GM19023 (cell line): ENCODE data around the gene ARHGAP26.
"Not testable (repeated sequence)": the region's sequence is repeated elsewhere in the genome, so short reads cannot be mapped to it uniquely, and the experiment has no call there.

ENCODE experiments used
- ATAC-seq: cut with Tn5 transposase; IDR thresholded peaks from one replicate; pipeline ENCODE4 v1.9.1; 2021; ENCODE audit warnings: mild to moderate bottlenecking, moderate library complexity; ENCODE audit not compliant: unreplicated experiment

Gene ARHGAP26

DNA sequence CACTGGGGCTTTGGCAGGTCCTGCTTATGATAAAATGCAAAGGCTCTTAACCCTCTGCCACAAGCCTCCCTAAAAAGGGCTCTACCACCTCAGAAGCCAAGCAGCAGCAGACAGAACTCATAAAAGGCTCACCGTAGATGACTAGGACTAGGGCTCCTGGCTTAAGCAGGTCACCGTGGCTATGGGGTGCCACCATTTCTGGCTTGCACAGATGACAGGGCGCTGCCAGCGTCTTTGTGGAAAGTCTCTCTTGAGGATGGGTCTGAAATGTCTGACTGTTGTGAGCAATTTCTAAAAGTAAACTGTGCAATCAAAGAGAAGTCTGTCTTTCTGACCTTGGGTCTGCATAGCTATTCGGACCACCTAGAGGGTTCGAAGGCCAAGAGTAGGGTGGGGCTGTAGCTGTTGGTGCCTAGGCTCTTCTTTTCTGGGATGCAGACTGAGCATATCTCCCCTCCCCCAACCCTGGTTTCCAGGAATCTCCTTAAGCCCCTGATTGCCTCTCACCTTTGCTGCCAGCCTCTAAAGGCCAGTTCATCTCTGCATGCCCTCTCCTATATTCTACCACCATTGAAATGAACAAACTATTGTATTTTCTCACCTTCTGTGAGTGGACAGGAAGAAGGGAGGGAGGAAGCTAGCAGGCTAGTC, 307.4 kb downstream of the ARHGAP26 start:
- no peak for ATAC-seq

GRCh38 chr5:143078313-143078712, 308.1 kb downstream of the ARHGAP26 start:
- no peak for ATAC-seq

DNA sequence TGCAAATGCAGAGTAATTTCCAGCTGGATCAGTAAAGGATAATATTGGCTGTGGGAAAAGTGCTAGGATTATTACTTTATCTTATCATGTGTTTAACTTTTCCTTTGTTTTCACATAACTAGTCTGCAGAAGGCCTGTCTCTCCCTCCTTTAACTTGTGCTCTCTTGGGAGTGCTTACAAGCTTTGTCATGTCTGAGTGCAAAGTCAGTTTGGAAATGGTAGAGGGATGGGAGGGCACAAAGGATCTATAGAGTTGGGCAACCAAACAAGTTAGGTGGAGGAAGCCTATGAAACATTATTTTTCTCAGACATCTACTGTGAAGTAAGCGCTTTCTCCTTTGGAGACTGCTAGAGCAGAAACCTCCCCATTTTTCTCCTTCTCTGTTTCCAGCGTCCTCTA, 308.8 kb downstream of the ARHGAP26 start:
- ATAC-seq: no peak

DNA sequence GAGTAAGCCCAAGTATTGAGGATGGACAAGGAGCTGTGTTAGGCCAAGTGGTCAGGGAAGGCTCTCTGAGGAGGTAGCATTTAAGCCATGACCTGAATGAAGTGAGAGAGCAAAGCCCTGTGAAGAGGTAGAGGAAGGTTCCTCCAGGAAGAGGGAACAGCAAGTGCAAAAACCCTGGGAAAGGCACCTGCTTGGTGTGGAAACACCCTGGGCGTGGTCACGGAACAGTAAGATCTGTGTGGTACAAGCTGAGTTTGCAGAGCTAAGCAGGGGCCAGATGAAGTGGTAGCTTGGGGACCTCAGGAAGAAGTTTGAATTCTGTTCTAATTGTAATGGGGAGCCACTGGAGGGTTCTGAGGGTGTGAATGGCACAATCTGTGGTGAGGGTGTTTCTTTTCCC, 310.2 kb downstream of the ARHGAP26 start:
- ATAC-seq: no peak

GRCh38 chr5:143080982-143081381, 310.8 kb downstream of the ARHGAP26 start:
- no peak for ATAC-seq

GRCh38 chr5:143083006-143083405, 312.8 kb downstream of the ARHGAP26 start:
- ATAC-seq: no peak

DNA sequence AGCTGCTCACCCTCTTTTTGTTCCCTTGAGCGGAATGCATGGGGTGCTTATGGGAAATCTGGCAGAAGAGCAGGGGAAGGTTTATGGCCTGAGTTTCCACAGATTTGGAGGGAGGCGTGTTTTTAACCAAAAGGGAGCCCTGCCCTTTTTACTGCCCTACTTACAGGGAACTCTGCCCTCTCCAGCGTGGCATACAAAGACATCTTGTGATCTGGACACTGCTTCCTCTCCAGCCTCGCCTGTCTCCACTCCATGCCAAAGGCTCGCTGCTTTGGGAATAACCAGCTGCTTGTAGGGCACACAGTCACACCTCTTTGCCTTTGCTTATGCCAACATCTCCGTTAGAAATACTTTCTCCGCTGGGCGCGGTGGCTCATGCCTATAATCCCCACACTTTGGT, 314.2 kb downstream of the ARHGAP26 start:
- no peak for ATAC-seq

GRCh38 chr5:143085319-143085917, 315.2 kb downstream of the ARHGAP26 start:
- no peak for ATAC-seq

DNA sequence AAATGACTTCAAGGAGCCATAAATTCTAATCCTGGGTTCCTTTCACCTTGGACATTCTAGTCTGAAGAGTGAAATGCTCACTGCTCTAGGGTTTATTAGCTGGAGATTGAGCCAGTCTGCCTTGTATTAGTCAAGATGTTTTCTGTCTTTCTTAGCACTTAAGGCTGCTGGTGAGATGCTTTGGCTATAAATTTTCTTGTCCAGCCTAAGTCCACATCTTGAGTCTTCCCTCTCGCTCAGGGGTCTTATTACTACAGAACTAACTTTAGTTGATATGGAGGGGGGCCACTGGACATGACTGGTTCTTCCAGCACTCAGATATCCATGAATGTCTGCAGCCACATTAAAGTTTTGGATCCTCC, 316.4 kb downstream of the ARHGAP26 start:
- no peak for ATAC-seq

DNA sequence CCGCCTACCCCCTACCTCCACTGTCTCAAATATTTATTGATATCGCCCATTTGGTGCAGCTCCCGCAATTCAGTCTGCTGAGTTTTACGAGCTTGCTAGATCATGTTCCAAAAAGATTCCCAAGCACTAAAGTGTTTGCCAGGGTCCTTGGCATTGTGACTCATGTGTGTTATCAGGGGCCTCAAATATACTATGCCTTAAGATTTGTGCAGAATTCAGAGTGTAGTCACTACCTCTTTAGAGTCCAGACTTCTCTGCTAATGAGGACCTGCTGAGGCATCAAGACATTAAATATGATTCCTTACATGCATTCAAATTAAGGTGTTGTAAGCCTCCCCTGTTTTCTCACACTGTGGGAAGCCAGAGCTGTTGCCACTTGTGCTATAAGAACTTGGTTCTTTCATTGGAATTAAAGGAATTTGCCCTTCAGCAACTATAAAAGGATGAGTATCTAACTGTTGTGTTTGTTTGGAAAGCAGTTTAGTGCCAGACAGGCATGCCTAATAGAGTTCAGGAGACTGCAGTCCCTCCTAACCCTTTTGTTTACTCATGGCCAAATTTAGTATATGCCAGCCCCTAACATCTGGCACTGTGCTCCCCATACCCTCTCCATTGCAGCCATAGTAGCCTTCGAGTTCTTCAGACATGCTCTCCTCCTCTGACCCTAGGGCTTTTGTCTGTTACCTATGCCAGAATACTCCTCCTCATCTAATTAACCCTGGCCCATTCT, 316.9 kb downstream of the ARHGAP26 start:
- no peak for ATAC-seq

DNA sequence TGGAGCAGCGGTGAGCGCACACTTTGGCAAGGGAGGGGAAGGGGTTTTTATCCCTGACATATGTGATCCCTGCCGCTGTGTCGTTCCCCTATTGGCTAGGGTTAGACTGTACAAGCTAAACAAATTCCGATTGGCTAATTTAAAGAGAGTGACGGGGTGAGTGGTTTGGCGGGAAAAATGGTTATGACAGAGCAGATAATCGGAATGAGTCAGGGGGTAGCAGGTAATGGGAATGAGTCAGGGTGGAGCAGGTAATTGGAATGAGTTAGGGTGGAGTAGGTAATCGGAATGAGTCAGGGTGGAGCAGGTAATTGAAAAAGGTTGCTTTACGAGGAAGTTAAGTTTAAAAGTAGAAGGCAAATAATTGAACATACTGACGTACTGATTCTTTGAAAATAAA, 318.5 kb downstream of the ARHGAP26 start:
- ATAC-seq: not testable (repeated sequence)

- not testable (repeated sequence) for ATAC-seq
These were observed 319.9 kb downstream of the ARHGAP26 start for GRCh38 chr5:143090044-143090443.

DNA sequence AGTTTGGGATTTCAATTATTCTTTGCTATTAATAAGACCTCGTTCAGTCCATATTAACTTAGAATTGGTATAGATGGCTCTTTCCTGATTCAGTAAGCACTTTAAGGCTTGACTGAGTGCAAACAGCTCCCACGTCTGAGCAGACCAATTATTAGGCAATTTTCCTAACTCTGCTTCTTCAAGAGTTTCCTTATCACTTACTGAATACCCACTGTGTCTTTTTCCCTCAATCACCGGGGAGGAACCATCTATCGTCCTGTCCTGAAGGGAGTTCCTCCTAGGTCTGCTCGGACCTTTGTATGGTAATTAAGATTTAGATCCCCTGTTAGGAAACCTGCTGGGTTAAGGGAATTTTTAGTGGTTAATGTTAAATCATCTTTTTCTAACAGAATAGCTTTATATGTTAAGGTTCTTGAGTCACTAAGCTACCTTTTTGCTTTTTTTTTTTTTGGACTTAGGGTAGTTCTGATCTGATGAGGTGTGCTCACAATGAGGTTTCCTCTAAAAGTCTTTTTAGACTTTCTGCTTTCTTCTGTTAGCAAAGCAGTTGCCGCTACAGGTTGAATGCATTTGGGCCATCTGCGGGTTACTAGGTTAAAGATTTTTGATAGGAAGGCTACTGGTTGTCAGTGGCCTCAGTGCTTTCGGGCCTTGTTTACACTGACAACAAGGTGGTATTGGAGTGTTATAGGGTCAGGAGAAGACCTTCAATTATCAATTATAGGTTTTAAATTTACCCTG, 322.7 kb downstream of the ARHGAP26 start:
- ATAC-seq: not testable (repeated sequence)

DNA sequence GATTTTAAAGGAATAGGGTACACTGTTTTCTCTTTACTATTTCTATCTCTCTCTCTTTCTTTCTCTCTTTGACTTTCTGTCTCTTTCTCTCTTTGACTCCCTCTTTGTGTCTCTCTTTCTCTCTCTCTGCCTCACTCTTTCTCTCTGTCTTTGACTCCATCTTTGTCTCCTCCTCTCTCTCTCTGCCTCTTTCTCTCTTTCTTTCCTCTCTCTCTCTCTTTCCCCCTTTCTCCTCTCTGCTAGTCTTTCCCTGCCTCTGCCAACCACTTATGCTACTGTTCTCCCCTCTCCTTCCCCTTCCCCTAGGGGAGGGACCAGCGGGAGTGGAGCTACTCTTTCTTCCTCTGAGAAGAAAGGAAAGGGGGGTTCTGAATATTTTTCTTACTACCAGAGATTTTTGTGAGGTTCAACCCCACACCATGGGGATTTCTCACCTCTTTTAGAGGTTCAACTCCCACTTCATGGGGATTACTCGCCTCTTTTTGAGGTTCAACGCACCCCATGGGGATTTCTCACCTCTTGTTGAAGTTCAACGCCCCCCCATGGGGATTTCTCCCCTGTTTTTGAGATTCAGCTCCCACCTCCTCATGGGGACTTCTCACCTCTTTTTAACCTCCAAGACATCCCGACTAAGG, 323.4 kb downstream of the ARHGAP26 start:
- ATAC-seq: no peak

DNA sequence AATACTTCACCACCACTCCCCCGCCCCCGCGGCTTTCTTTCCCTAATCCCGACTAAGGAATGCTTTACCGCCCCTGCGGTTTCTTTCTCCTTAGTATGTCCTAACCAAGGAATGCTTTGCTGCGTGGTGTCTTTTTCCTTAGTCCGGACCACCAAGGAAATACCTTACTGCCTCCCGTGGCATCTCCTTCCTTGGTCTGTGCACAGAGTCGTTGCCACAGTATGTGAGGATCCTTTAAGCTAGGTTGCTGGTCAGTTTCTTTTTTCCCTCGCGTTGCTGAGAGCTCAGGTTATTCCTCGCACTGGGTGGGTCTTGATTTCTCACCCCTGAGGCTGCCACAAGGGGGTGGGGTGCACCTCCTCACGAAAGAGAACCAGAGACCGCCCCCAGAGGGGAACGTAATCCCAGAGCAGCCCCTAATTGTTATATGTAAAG, 323.9 kb downstream of the ARHGAP26 start:
- ATAC-seq: no peak

DNA sequence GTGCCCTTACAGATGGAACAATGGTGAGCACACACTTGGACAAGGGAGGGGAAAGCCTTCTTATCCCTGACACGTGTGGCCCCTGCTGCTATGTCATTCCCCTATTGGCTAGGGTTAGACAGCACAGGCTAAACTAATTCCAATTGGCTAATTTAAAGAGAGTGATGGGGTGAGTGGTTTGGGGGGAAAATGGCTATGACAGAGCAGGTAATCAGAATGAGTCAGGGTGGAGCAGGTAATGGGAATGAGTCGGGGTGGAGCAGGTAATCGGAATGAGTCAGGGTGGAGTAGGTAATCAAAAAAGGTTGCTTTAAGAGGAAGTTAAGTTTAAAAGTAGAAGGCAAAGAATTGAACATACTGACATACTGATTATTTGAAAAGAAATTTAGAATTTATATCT, 324.4 kb downstream of the ARHGAP26 start:
- not testable (repeated sequence) for ATAC-seq

GRCh38 chr5:143101121-143101520, 330.9 kb downstream of the ARHGAP26 start:
- ATAC-seq: peak; percentile 86

- no peak for ATAC-seq
These were observed 331.7 kb downstream of the ARHGAP26 start for GRCh38 chr5:143101725-143102386.

DNA sequence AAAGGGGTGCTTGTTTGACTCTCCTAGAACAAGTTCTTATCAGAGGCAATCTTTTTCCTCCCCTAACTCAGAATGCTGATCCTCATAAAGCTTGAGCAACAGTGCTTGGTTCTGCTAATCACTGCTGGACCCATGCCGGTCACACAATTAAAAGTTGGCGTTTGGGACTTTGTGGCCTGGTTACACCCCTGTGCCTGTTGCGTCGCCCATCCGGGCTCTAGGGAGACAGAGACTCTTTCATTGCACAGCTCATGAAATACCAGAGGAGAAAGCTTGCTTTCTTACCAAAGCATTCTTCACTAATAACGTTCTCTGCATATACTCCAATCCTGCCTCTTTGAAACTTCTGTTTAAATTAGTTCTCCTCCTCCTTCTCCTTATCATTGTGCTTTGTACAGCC, 332.2 kb downstream of the ARHGAP26 start:
- ATAC-seq: no peak

- no peak for ATAC-seq
These were observed 335.2 kb downstream of the ARHGAP26 start for GRCh38 chr5:143105216-143105905.
